Measurements from ENCODE around the gene RRM2. TPM values are rescaled to one million over a fixed set of nuclear protein-coding genes. Genes with fewer than 3 reads are reported as not detected.

Gene RRM2
- total RNA-seq, 1 experiment from 2014 or later: 163 TPM

GRCh38 chr2:10076988-10077527 lies 45.5 kb upstream of the RRM2 start:
- Histone ChIP-seq H3K9me3 (ENCODE audit: control insufficient read depth, low read depth, low read length) (no peaks in the 10 kb centered on the region), H2AK5ac (ENCODE audit: insufficient read length, low read length) (no peak overlapping the region), H3K27me3 (ENCODE audit: insufficient read depth, low read length) (peaks cover 9% of the 10 kb centered on the region; the same call in 1 of the 2 replicates), H2BK15ac (ENCODE audit: low read depth, low read length) (no peak overlapping the region), H4K20me1 (ENCODE audit: control insufficient read depth, insufficient read depth, insufficient read length) (no peaks in the 10 kb centered on the region), H3K27ac (ENCODE audit: insufficient read length, low read depth, low read length) (no peak overlapping the region), H3K4me1 (ENCODE audit: insufficient read depth, low read length) (no peaks in the 10 kb centered on the region; the same call in 1 of the 2 replicates), H4K8ac (replicated peaks; ENCODE audit: insufficient read length, low read depth, low read length) (no peak overlapping the region), H3K14ac (ENCODE audit: insufficient read depth, low read length) (no peak overlapping the region), H3K23ac (ENCODE audit: insufficient read length, low read depth, low read length) (no peak overlapping the region), H2AFZ (ENCODE audit: low read length) (no peak overlapping the region), H3K4ac (ENCODE audit: low read depth, low read length) (no peak overlapping the region), H3K79me2 (ENCODE audit: insufficient read depth, low read length) (no peaks in the 10 kb centered on the region; the same call in 1 of the 2 replicates), H4K91ac (ENCODE audit: insufficient read length, low read depth, low read length) (no peak overlapping the region), H3T11ph (ENCODE audit: low read length) (no peak overlapping the region), H2BK12ac (ENCODE audit: insufficient read length, low read depth, low read length) (no peak overlapping the region), H3K4me2 (ENCODE audit: insufficient read depth, insufficient read length, low read length) (no peak overlapping the region), H3K9ac (ENCODE audit: extremely low read depth, insufficient read length, low read length) (no peak overlapping the region), H3K18ac (ENCODE audit: insufficient read length, low read depth, low read length) (no peak overlapping the region), H3K23me2 (ENCODE audit: insufficient read length, low read depth, low read length, poor library complexity, severe bottlenecking) (peaks cover 8% of the 10 kb centered on the region), H2BK5ac (ENCODE audit: insufficient read length, low read length) (no peak overlapping the region), H2BK120ac (ENCODE audit: low read depth, low read length, poor library complexity, severe bottlenecking) (no peak overlapping the region), H3K56ac (ENCODE audit: insufficient read length, low read depth, low read length) (no peak overlapping the region), H3K79me1 (ENCODE audit: insufficient read depth, low read depth, low read length, poor library complexity, severe bottlenecking) (no peaks in the 10 kb centered on the region), H4K5ac (ENCODE audit: insufficient read length, low read depth, low read length) (no peak overlapping the region), H2BK20ac (ENCODE audit: low read depth, low read length, poor library complexity, severe bottlenecking) (no peak overlapping the region)
- Mint-ChIP-seq H3K4me1 (peaks cover 18 to 42% of the 10 kb centered on the region in 2 experiments), H3K9me3 (no peaks in the 10 kb centered on the region; a peak in 1 of 5 replicates), H3K4me3 (no peak overlapping the region), H3K27ac (no peak overlapping the region; a peak in 1 of 7 replicates), H3K27me3 (ENCODE audit: low read depth) (peaks cover 70% of the 10 kb centered on the region), H3K36me3 (ENCODE audit: insufficient read depth in 1 of 3, low read depth in 3 of 3) (no peaks in the 10 kb centered on the region; a peak in 1 of 7 replicates)
- no CpG with 5 or more reads among the region's 5 CpGs for WGBS (ENCODE audit: extremely low coverage, insufficient read length, low lambda C conversion rate)
- DNase-seq: no peak
- TF ChIP-seq, protein P1, sequence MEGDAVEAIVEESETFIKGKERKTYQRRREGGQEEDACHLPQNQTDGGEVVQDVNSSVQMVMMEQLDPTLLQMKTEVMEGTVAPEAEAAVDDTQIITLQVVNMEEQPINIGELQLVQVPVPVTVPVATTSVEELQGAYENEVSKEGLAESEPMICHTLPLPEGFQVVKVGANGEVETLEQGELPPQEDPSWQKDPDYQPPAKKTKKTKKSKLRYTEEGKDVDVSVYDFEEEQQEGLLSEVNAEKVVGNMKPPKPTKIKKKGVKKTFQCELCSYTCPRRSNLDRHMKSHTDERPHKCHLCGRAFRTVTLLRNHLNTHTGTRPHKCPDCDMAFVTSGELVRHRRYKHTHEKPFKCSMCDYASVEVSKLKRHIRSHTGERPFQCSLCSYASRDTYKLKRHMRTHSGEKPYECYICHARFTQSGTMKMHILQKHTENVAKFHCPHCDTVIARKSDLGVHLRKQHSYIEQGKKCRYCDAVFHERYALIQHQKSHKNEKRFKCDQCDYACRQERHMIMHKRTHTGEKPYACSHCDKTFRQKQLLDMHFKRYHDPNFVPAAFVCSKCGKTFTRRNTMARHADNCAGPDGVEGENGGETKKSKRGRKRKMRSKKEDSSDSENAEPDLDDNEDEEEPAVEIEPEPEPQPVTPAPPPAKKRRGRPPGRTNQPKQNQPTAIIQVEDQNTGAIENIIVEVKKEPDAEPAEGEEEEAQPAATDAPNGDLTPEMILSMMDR (conservative IDR thresholded peaks at IDR 0.05): no peak
